HG03159 (cell line): ENCODE data around the gene FAM162B.
"Not testable (repeated sequence)": the region's sequence is repeated elsewhere in the genome, so short reads cannot be mapped to it uniquely, and the experiment has no call there.

Experiments used
- ATAC-seq: cut with Tn5 transposase; IDR thresholded peaks from one replicate; pipeline ENCODE4 v1.9.1; 2021; ENCODE audit warnings: mild to moderate bottlenecking, moderate library complexity; ENCODE audit not compliant: unreplicated experiment

FAM162B gene

DNA sequence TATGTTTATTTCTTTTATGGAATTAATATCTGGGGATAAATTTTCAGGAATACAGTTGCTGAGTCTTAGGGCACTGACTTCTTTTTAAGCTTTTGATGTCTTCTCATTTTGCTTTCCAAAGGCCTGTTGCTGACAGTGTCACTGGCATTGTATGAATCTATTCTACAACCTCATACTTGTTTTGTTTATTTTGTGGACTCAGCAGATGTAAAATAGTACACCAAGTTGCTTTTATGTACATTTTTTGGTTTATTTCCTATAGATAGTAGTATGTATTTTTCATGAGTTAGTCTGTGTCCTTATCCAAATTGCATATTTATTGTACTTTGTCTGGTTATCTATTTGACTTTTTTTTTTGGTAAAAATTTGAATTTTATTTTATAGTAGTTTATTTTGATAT lies 35.0 kb downstream of the FAM162B start:
- no peak for ATAC-seq

DNA sequence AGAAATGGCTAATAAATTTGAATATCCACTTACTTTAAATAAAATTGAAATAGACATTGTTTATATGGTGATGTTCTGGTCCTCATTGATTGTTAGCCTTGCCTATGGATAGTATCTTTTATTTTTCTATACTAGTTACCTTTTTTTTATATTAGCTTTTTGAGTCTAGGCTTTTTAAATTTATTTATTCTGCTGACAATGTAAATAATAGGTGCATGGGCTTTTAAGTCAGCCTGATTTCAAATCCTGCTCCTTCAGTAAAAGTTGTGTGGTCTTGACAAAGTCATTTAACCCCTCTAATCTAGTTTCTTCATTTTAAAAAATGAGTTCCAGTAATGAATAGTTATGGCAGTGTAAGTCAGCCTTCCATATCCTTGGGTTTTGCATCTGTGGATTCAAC lies 38.6 kb downstream of the FAM162B start:
- no peak for ATAC-seq

- ATAC-seq, result no peak
These were observed 50.8 kb downstream of the FAM162B start for GRCh38 chr6:116714761-116715160.

GRCh38 chr6:116714296-116714695 lies 51.2 kb downstream of the FAM162B start:
- no peak for ATAC-seq

GRCh38 chr6:116705917-116706316 lies 59.6 kb downstream of the FAM162B start:
- ATAC-seq, result no peak

DNA sequence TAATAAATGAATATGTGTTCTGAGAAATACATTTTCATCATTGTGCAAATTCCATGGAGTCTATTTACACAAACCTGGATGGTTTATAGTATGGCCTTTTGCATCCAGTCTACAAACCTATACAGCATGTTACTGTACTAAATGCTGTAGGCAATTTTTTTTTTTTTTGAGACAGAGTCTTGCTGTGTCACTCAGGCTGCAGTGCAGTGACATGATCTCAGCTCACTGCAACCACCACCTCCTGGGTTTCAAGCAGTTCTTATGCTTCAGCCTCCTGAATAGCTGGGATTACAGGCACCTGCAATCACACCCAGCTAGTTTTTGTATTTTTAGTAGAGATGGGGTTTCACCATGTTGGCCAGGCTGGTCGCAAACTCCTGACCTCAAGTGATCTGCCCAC lies 61.6 kb downstream of the FAM162B start:
- ATAC-seq, result not testable (repeated sequence)
